HEK293 (cell line): ENCODE results near the gene CCDC158.
"Not testable (repeated sequence)": the region's sequence is repeated elsewhere in the genome, so short reads cannot be mapped to it uniquely, and the experiment has no call there.

Source experiments
- CTCF ChIP-seq: fragments of 450-650 bp; formaldehyde crosslinking; IDR thresholded peaks from 2 replicates; pipeline ENCODE4 v1.5.1; 2016; ENCODE audit warnings: missing biosample characterization, missing genetic modification characterization
- KLF10 ChIP-seq: fragments of 450-650 bp; IDR thresholded peaks from 2 replicates; pipeline ENCODE4 v1.5.1; 2018; ENCODE audit warnings: missing biosample characterization, mild to moderate bottlenecking, missing genetic modification characterization
- KLF8 ChIP-seq: fragments of 450-650 bp; formaldehyde crosslinking; IDR thresholded peaks from 2 replicates; pipeline ENCODE4 v1.5.1; 2016; ENCODE audit warnings: missing biosample characterization, missing genetic modification characterization
- ZBTB1 ChIP-seq: fragments of 450-650 bp; formaldehyde crosslinking; IDR thresholded peaks from 2 replicates; pipeline ENCODE4 v1.5.1; 2016; ENCODE audit warnings: missing biosample characterization, missing genetic modification characterization
- ZBTB26 ChIP-seq: fragments of 450-650 bp; formaldehyde crosslinking; optimal IDR thresholded peaks from 2 replicates; pipeline ENCODE3; 2016; ENCODE audit warnings: missing biosample characterization, mild to moderate bottlenecking, missing genetic modification characterization
- ZFP41 ChIP-seq: fragments of 450-650 bp; formaldehyde crosslinking; IDR thresholded peaks from 2 replicates; pipeline ENCODE4 v1.5.1; 2016; ENCODE audit warnings: missing biosample characterization, missing genetic modification characterization, borderline replicate concordance
- ZNF175 ChIP-seq: fragments of 450-650 bp; formaldehyde crosslinking; IDR thresholded peaks from 2 replicates; pipeline ENCODE4 v1.5.1; 2016; ENCODE audit warnings: missing biosample characterization, missing genetic modification characterization
- ZNF18 ChIP-seq: fragments of 450-650 bp; formaldehyde crosslinking; IDR thresholded peaks from 2 replicates; pipeline ENCODE4 v1.5.1; 2016; ENCODE audit warnings: missing biosample characterization, missing genetic modification characterization
- ZNF184 ChIP-seq: fragments of 450-650 bp; IDR thresholded peaks from 2 replicates; pipeline ENCODE4 v1.5.1; 2018; ENCODE audit warnings: missing biosample characterization, mild to moderate bottlenecking, missing genetic modification characterization
- ZNF23 ChIP-seq: fragments of 450-650 bp; formaldehyde crosslinking; IDR thresholded peaks from 2 replicates; pipeline ENCODE4 v1.5.1; 2016; ENCODE audit warnings: missing biosample characterization, missing genetic modification characterization, borderline replicate concordance
- ZNF324 ChIP-seq: fragments of 450-650 bp; formaldehyde crosslinking; IDR thresholded peaks from 2 replicates; pipeline ENCODE4 v1.5.1; 2016; ENCODE audit warnings: missing biosample characterization, missing genetic modification characterization
- ZNF76 ChIP-seq: fragments of 450-650 bp; formaldehyde crosslinking; IDR thresholded peaks from 2 replicates; pipeline ENCODE4; 2016; ENCODE audit warnings: low read depth, missing biosample characterization, missing genetic modification characterization, borderline replicate concordance
- ZNF777 ChIP-seq: fragments of 450-650 bp; formaldehyde crosslinking; IDR thresholded peaks from 2 replicates; pipeline ENCODE4 v1.5.1; 2017; ENCODE audit warnings: missing biosample characterization, missing genetic modification characterization, borderline replicate concordance
- ZSCAN16 ChIP-seq: fragments of 450-650 bp; formaldehyde crosslinking; IDR thresholded peaks from 2 replicates; pipeline ENCODE4 v1.5.1; 2016; ENCODE audit warnings: missing biosample characterization, missing genetic modification characterization

- not testable (repeated sequence) for TF ChIP-seq ZNF324 (tag by site-specific recombination); ZNF18 (tag by site-specific recombination); ZBTB26 (tag by site-specific recombination); ZNF175 (tag by site-specific recombination); ZNF777; CTCF (tag by site-specific recombination); ZNF76; ZNF23 (tag by site-specific recombination); ZNF184 (tag by site-specific recombination); KLF8 (tag by site-specific recombination); ZBTB1; KLF10 (tag by site-specific recombination); ZSCAN16 (tag by site-specific recombination); ZFP41 (tag by site-specific recombination)
Measured at GRCh38 chr4:76454073-76454472, 33.1 kb upstream of the CCDC158 start.
